ENCODE data around the gene HIVEP3. TPM values are rescaled to one million over a fixed set of nuclear protein-coding genes. Genes with fewer than 3 reads are reported as not detected.

The HIVEP3 gene
- polyA plus RNA-seq, 1 donor (not counting 4 experiments of a cell fraction or from before 2014, with no cell fraction given), result 1.1 TPM

GRCh38 chr1:41655632-41656031 is 263.1 kb downstream of the HIVEP3 start:
- no peaks in the 10 kb centered on the region for H3K79me2 ChIP-seq (ENCODE audit: control insufficient read depth, insufficient read depth, low read length)
- no peaks in the 10 kb centered on the region for H3K27me3 ChIP-seq (ENCODE audit: control insufficient read depth, extremely low read depth, insufficient read depth, low read length)
- no peak overlapping the region for H3K27ac ChIP-seq (ENCODE audit: control insufficient read depth, insufficient read depth, low read length)
- no peaks in the 10 kb centered on the region for H3K9me1 ChIP-seq (ENCODE audit: control insufficient read depth, extremely low read depth, insufficient read depth, low read length)
- no peak overlapping the region for H3K4me2 ChIP-seq (ENCODE audit: control insufficient read depth, extremely low read depth, insufficient read depth, low read depth, low read length)
- H2AFZ ChIP-seq (ENCODE audit: control insufficient read depth, low read length), result no peak overlapping the region
- FAIRE-seq (no peak), DNase-seq (ENCODE audit: low read depth, low spot score) (no peak)
- H3K4me1 ChIP-seq (ENCODE audit: control insufficient read depth, extremely low read depth, insufficient read depth, low read length), result no peaks in the 10 kb centered on the region
- TF ChIP-seq CTCF (optimal IDR thresholded peaks at IDR 0.05 in 1 of 3, IDR thresholded peaks at IDR 0.05 in 1 of 3, conservative IDR thresholded peaks at IDR 0.05 in 1 of 3; ENCODE audit: extremely low read depth in 1 of 3, insufficient read depth in 2 of 3, low read length in 3 of 3), result no peak
- no peak for TF ChIP-seq EZH2 (IDR thresholded peaks at IDR 0.05; ENCODE audit: low read length)
- dilution Hi-C loops (cut with MboI; ENCODE audit: extremely low pct_ligation_motif_present, low sequenced_read_pairs), result no loop called here
- no peaks in the 10 kb centered on the region for H3K36me3 ChIP-seq (ENCODE audit: control insufficient read depth in 2 of 2, extremely low read depth in 1 of 2, insufficient read depth in 2 of 2, low read length in 2 of 2)
- no peak overlapping the region for H3K9ac ChIP-seq (ENCODE audit: control insufficient read depth, extremely low read depth, insufficient read depth, low read length)
- no peak overlapping the region for H3K4me3 ChIP-seq (ENCODE audit: control insufficient read depth in 2 of 3, extremely low read depth in 1 of 3, insufficient read depth in 2 of 3, low read depth in 1 of 3, low read length in 3 of 3)
- H3K9me3 ChIP-seq (ENCODE audit: control insufficient read depth, low read depth, low read length), result no peaks in the 10 kb centered on the region
- no peaks in the 10 kb centered on the region for H4K20me1 ChIP-seq (ENCODE audit: control insufficient read depth, extremely low read depth, insufficient read depth, low read length)

GRCh38 chr1:41653574-41653973 is 265.1 kb downstream of the HIVEP3 start:
- H3K4me1 ChIP-seq (ENCODE audit: control insufficient read depth, extremely low read depth, insufficient read depth, low read length), result no peaks in the 10 kb centered on the region
- no peaks in the 10 kb centered on the region for H3K36me3 ChIP-seq (ENCODE audit: control insufficient read depth in 2 of 2, extremely low read depth in 1 of 2, insufficient read depth in 2 of 2, low read length in 2 of 2)
- H3K27ac ChIP-seq (ENCODE audit: control insufficient read depth, insufficient read depth, low read length), result no peak overlapping the region
- no peaks in the 10 kb centered on the region for H3K79me2 ChIP-seq (ENCODE audit: control insufficient read depth, insufficient read depth, low read length)
- H3K9ac ChIP-seq (ENCODE audit: control insufficient read depth, extremely low read depth, insufficient read depth, low read length), result no peak overlapping the region
- no peak overlapping the region for H3K4me2 ChIP-seq (ENCODE audit: control insufficient read depth, extremely low read depth, insufficient read depth, low read depth, low read length)
- no peak for TF ChIP-seq CTCF (optimal IDR thresholded peaks at IDR 0.05 in 1 of 3, IDR thresholded peaks at IDR 0.05 in 1 of 3, conservative IDR thresholded peaks at IDR 0.05 in 1 of 3; ENCODE audit: extremely low read depth in 1 of 3, insufficient read depth in 2 of 3, low read length in 3 of 3)
- no peak for TF ChIP-seq EZH2 (IDR thresholded peaks at IDR 0.05; ENCODE audit: low read length)
- no peak for DNase-seq (ENCODE audit: low read depth, low spot score)
- no peaks in the 10 kb centered on the region for H4K20me1 ChIP-seq (ENCODE audit: control insufficient read depth, extremely low read depth, insufficient read depth, low read length)
- FAIRE-seq, result no peak
- dilution Hi-C loops (cut with MboI; ENCODE audit: extremely low pct_ligation_motif_present, low sequenced_read_pairs), result no loop called here
- H3K27me3 ChIP-seq (ENCODE audit: control insufficient read depth, extremely low read depth, insufficient read depth, low read length), result no peaks in the 10 kb centered on the region
- no peak overlapping the region for H3K4me3 ChIP-seq (ENCODE audit: control insufficient read depth in 2 of 3, extremely low read depth in 1 of 3, insufficient read depth in 2 of 3, low read depth in 1 of 3, low read length in 3 of 3)
- H2AFZ ChIP-seq (ENCODE audit: control insufficient read depth, low read length), result no peak overlapping the region
- no peaks in the 10 kb centered on the region for H3K9me1 ChIP-seq (ENCODE audit: control insufficient read depth, extremely low read depth, insufficient read depth, low read length)
- no peaks in the 10 kb centered on the region for H3K9me3 ChIP-seq (ENCODE audit: control insufficient read depth, low read depth, low read length)

All from keratinocyte (primary cell).